SK-N-SH treated with all-trans-retinoic acid at 6 μM for 48 hours (cell line): ENCODE data around the gene THRB.

Source experiments
- ATAC-seq: fragments of 200-7000 bp; cut with Tn5 transposase; 3 replicates; pipeline ENCODE4 v1.9.1; 2020; ENCODE audit warnings: mild to moderate bottlenecking, moderate library complexity
- ARNTL ChIP-seq: fragments of 450-650 bp; formaldehyde crosslinking; IDR thresholded peaks from 2 replicates; pipeline ENCODE4 v1.5.0; 2020; ENCODE audit warnings: low read depth, mild to moderate bottlenecking, moderate library complexity, borderline replicate concordance
- BACH2 ChIP-seq: fragments of 250-450 bp; sonication (Bioruptor Pico); IDR thresholded peaks from 2 replicates; pipeline ENCODE4 v1.9.0; 2021; ENCODE audit warnings: mild to moderate bottlenecking, borderline replicate concordance
- CSDC2 ChIP-seq: fragments of 250-450 bp; sonication (Bioruptor Pico); IDR thresholded peaks from 2 replicates; pipeline ENCODE4 v1.5.0; 2020; ENCODE audit warnings: mild to moderate bottlenecking, moderate library complexity
- ESRRG ChIP-seq: fragments of 250-450 bp; sonication (Bioruptor Pico); IDR thresholded peaks from 2 replicates; pipeline ENCODE4 v1.6.1; 2021; ENCODE audit warnings: mild to moderate bottlenecking
- GLIS3 ChIP-seq: fragments of 250-450 bp; sonication (Bioruptor Pico); IDR thresholded peaks from 2 replicates; pipeline ENCODE4 v1.5.0; 2020; ENCODE audit warnings: mild to moderate bottlenecking, moderate library complexity
- OSR1 ChIP-seq: fragments of 250-450 bp; sonication (Bioruptor Pico); IDR thresholded peaks from 2 replicates; pipeline ENCODE4 v1.8.0; 2022; ENCODE audit warnings: moderate library complexity, mild to moderate bottlenecking, inconsistent platforms
- PPARA ChIP-seq: fragments of 250-450 bp; sonication (Bioruptor Pico); IDR thresholded peaks from 2 replicates; pipeline ENCODE4 v1.5.0; 2020; ENCODE audit warnings: mild to moderate bottlenecking, borderline replicate concordance
- RARB ChIP-seq: fragments of 250-450 bp; sonication (Bioruptor Pico); IDR thresholded peaks from 2 replicates; pipeline ENCODE4 v1.8.0; 2021; ENCODE audit warnings: mild to moderate bottlenecking, moderate library complexity
- SNAI2 ChIP-seq: fragments of 250-450 bp; sonication (Bioruptor Pico); IDR thresholded peaks from 2 replicates; pipeline ENCODE4 v1.5.0; 2020; ENCODE audit warnings: mild to moderate bottlenecking, moderate library complexity
- TOX ChIP-seq: fragments of 250-450 bp; sonication (Bioruptor Pico); IDR thresholded peaks from 2 replicates; pipeline ENCODE4 v1.8.0; 2021; ENCODE audit warnings: mild to moderate bottlenecking, moderate library complexity, borderline replicate concordance
- ZC3H10 ChIP-seq: fragments of 250-450 bp; sonication (Bioruptor Pico); IDR thresholded peaks from 2 replicates; pipeline ENCODE4 v1.5.1; 2021; ENCODE audit warnings: mild to moderate bottlenecking, moderate library complexity
- ZFP3 ChIP-seq: fragments of 250-450 bp; sonication (Bioruptor Pico); IDR thresholded peaks from 2 replicates; pipeline ENCODE4 v1.5.0; 2020; ENCODE audit warnings: mild to moderate bottlenecking, moderate library complexity
- ZFP30 ChIP-seq: fragments of 450-650 bp; formaldehyde crosslinking; IDR thresholded peaks from 2 replicates; pipeline ENCODE4 v1.5.0; 2022; ENCODE audit warnings: mild to moderate bottlenecking, moderate library complexity
- ZNF565 ChIP-seq: fragments of 450-650 bp; formaldehyde crosslinking; conservative IDR thresholded peaks from 2 replicates; pipeline ENCODE4 v1.5.0; 2020; ENCODE audit warnings: low read depth, mild to moderate bottlenecking, moderate library complexity
- ZNF70 ChIP-seq: fragments of 450-650 bp; formaldehyde crosslinking; IDR thresholded peaks from 2 replicates; pipeline ENCODE4 v1.5.0; 2020; ENCODE audit warnings: mild to moderate bottlenecking, moderate library complexity
- ZNF8 ChIP-seq: fragments of 450-650 bp; formaldehyde crosslinking; IDR thresholded peaks from 2 replicates; pipeline ENCODE4 v1.5.0; 2020; ENCODE audit warnings: mild to moderate bottlenecking, moderate library complexity
- TF ChIP-seq, protein P1 (sequence below): fragments of 250-450 bp; sonication (Bioruptor Pico); IDR thresholded peaks from 2 replicates; pipeline ENCODE4 v1.5.0; 2020; ENCODE audit warnings: mild to moderate bottlenecking, moderate library complexity
- TF ChIP-seq, protein P2 (sequence below): fragments of 250-450 bp; sonication (Bioruptor Pico); IDR thresholded peaks from 2 replicates; pipeline ENCODE4 v1.5.1; 2021; ENCODE audit warnings: mild to moderate bottlenecking, moderate library complexity
- TF ChIP-seq, protein P3 (sequence below): fragments of 250-450 bp; sonication (Bioruptor Pico); IDR thresholded peaks from 2 replicates; pipeline ENCODE4 v1.8.0; 2021; ENCODE audit warnings: low read depth, mild to moderate bottlenecking, moderate library complexity, borderline replicate concordance

THRB gene

DNA sequence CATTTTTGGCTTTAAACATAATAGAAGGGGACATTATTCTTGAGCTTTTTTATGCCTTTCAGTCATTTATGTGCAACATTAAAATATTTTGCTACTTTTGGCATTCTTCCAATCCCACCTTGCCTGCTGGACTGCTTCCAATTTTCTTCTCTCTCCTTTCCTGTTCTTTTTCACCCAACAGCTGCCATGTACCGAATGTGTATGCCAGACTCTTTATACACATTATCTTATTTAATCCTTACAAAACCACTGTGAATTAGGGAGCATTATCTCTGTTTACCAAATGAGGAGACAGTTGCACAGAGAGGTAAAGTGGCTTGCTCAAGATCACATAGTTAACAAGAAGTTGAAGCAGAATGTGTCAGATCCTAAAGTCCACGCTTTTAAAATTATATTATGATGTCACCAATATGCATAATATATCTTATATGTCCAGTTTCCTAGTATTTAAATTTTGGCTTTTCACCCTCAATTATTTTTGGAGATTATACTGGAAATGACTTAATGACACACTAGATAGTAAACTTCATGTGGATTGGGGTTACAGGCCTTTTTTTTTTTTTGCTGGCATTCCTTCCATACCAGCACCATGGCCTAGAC lies 231.5 kb downstream of the THRB start:
- ATAC-seq = no peak

DNA sequence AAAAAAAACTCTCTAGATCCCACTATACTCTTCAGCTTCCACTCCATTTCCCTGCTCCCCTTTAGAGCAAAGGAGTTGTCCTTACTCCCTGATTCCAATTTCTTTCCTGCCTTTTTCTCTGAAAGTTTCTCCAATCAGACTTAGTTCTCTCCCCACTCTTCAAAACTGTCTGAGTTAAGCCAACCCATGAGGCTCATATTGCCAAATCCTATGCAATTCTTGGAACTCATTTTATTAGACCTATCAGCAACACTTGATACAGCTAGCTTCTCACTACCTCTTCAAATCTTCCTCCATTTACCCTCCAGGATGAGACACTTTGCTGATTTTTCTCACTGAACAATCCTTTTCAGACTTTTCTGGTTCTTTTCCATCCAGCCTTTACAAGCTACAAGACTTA lies 233.1 kb downstream of the THRB start:
- TF ChIP-seq GLIS3 (no peak), SNAI2 (no peak), ZNF8 (no peak), TOX (CRISPR knock-in tag) (no peak), ESRRG (CRISPR knock-in tag) (no peak)
- TF ChIP-seq, protein P1, sequence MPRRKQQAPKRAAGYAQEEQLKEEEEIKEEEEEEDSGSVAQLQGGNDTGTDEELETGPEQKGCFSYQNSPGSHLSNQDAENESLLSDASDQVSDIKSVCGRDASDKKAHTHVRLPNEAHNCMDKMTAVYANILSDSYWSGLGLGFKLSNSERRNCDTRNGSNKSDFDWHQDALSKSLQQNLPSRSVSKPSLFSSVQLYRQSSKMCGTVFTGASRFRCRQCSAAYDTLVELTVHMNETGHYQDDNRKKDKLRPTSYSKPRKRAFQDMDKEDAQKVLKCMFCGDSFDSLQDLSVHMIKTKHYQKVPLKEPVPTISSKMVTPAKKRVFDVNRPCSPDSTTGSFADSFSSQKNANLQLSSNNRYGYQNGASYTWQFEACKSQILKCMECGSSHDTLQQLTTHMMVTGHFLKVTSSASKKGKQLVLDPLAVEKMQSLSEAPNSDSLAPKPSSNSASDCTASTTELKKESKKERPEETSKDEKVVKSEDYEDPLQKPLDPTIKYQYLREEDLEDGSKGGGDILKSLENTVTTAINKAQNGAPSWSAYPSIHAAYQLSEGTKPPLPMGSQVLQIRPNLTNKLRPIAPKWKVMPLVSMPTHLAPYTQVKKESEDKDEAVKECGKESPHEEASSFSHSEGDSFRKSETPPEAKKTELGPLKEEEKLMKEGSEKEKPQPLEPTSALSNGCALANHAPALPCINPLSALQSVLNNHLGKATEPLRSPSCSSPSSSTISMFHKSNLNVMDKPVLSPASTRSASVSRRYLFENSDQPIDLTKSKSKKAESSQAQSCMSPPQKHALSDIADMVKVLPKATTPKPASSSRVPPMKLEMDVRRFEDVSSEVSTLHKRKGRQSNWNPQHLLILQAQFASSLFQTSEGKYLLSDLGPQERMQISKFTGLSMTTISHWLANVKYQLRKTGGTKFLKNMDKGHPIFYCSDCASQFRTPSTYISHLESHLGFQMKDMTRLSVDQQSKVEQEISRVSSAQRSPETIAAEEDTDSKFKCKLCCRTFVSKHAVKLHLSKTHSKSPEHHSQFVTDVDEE = no peak

More for the DNA sequence above, 231.5 kb downstream of the THRB start:
- TF ChIP-seq OSR1 (CRISPR knock-in tag) (no peak), ZFP30 (CRISPR knock-in tag) (no peak), ARNTL (CRISPR knock-in tag) (no peak), BACH2 (CRISPR knock-in tag) (no peak), ZFP3 (CRISPR knock-in tag) (no peak), ZNF8 (no peak), RARB (no peak), ZC3H10 (CRISPR knock-in tag) (no peak), ZNF565 (CRISPR knock-in tag) (no peak), CSDC2 (no peak), ZNF70 (CRISPR knock-in tag) (no peak)
- TF ChIP-seq, protein P2, sequence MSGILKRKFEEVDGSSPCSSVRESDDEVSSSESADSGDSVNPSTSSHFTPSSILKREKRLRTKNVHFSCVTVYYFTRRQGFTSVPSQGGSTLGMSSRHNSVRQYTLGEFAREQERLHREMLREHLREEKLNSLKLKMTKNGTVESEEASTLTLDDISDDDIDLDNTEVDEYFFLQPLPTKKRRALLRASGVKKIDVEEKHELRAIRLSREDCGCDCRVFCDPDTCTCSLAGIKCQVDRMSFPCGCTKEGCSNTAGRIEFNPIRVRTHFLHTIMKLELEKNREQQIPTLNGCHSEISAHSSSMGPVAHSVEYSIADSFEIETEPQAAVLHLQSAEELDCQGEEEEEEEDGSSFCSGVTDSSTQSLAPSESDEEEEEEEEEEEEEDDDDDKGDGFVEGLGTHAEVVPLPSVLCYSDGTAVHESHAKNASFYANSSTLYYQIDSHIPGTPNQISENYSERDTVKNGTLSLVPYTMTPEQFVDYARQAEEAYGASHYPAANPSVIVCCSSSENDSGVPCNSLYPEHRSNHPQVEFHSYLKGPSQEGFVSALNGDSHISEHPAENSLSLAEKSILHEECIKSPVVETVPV = no peak
- TF ChIP-seq, protein P3, sequence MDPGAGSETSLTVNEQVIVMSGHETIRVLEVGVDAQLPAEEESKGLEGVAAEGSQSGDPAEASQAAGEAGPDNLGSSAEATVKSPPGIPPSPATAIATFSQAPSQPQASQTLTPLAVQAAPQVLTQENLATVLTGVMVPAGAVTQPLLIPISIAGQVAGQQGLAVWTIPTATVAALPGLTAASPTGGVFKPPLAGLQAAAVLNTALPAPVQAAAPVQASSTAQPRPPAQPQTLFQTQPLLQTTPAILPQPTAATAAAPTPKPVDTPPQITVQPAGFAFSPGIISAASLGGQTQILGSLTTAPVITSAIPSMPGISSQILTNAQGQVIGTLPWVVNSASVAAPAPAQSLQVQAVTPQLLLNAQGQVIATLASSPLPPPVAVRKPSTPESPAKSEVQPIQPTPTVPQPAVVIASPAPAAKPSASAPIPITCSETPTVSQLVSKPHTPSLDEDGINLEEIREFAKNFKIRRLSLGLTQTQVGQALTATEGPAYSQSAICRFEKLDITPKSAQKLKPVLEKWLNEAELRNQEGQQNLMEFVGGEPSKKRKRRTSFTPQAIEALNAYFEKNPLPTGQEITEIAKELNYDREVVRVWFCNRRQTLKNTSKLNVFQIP (CRISPR knock-in tag) = no peak

DNA sequence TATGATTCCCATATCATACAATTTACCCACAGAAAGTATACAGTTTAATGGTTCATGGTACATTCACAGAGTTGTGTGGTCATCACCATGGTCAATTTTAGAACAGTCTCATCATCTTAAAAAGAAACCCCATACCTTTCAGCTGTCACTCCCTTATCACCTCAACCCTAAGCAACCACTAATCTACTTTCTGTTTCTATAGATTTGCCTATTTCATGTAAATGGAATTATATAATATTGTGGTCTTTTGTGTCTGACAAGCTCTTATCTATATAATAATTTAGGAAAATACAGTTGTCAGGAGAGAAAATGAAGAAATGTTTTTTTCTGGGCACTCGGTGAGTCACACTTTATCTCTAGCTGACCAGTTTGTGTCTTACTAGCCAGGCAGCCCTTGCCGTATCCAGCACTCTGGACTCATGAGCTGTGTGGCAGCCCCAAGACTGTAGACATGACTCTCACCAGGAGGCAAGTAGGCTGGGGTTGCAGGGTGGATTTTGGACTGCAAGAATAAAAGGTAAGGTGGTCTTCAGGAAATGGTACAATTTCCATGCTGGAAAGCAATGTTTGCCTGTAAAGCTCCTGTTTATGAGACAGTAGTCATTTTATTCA lies 234.6 kb downstream of the THRB start:
- ATAC-seq = peak; percentile 84
- TF ChIP-seq ZNF565 (CRISPR knock-in tag) (no peak), PPARA (CRISPR knock-in tag) (no peak)
- TF ChIP-seq, protein P2 = no peak
- TF ChIP-seq, protein P3 (CRISPR knock-in tag) = no peak
- TF ChIP-seq, all 23 proteins: peak for 0

More for the DNA sequence above, 233.1 kb downstream of the THRB start:
- no peak; the same call in 2 of the 3 replicates for ATAC-seq
